ENCODE measurements around the gene LDLRAD2.

GRCh38 chr1:21867451-21867996, 55.5 kb downstream of the LDLRAD2 start:
- TF ChIP-seq CTCF (IDR thresholded peaks at IDR 0.05; ENCODE audit: insufficient read depth, low read depth, low read length) (no peak), EZH2 (IDR thresholded peaks at IDR 0.05; ENCODE audit: insufficient read depth, low read length) (no peak)
